KMS-11 (cell line): ENCODE data around the gene MRPS18C.
"Not testable (repeated sequence)": the region's sequence is repeated elsewhere in the genome, so short reads cannot be mapped to it uniquely, and the experiment has no call there.

Source experiments
- H2AFZ ChIP-seq: fragments of 200-600 bp; sonication (generic); 2 replicates; pipeline ENCODE4 v1.6.1; 2016; ENCODE audit warnings: antibody characterized with exemption, mixed run types, low read depth
- H3K27ac ChIP-seq: fragments of 200-600 bp; sonication (generic); 2 replicates; pipeline ENCODE4 v1.6.1; 2016; ENCODE audit warnings: mild to moderate bottlenecking, mixed run types
- H3K27me3 ChIP-seq: fragments of 200-600 bp; sonication (generic); 2 replicates; pipeline ENCODE4 v1.6.1; 2017; ENCODE audit warnings: mild to moderate bottlenecking, low read depth, mixed run types, moderate library complexity; ENCODE audit not compliant: insufficient read depth
- H3K36me3 ChIP-seq: fragments of 200-600 bp; sonication (generic); 2 replicates; pipeline ENCODE4 v1.6.1; 2017; ENCODE audit warnings: mild to moderate bottlenecking, mixed run types; ENCODE audit not compliant: insufficient read depth
- H3K4me1 ChIP-seq: fragments of 200-600 bp; sonication (generic); 2 replicates; pipeline ENCODE4 v1.6.1; 2016; ENCODE audit warnings: mild to moderate bottlenecking, low read depth, mixed run types; ENCODE audit not compliant: poor library complexity, severe bottlenecking
- H3K4me2 ChIP-seq: fragments of 200-600 bp; sonication (generic); 2 replicates; pipeline ENCODE4 v1.7.0; 2016; ENCODE audit warnings: mild to moderate bottlenecking, mixed run types
- H3K4me3 ChIP-seq: fragments of 200-600 bp; sonication (generic); IDR thresholded peaks from 2 replicates; pipeline ENCODE4 v1.6.1; 2017; ENCODE audit warnings: low read depth, low read length, mixed read lengths; ENCODE audit not compliant: insufficient read depth
- H3K79me2 ChIP-seq: fragments of 200-600 bp; sonication (generic); 2 replicates; pipeline ENCODE4 v1.6.1; 2016; ENCODE audit warnings: low read depth, mixed run types; ENCODE audit not compliant: insufficient read depth
- H3K9ac ChIP-seq: fragments of 200-600 bp; sonication (generic); 2 replicates; pipeline ENCODE4 v1.6.1; 2016; ENCODE audit warnings: mild to moderate bottlenecking, mixed run types
- H4K20me1 ChIP-seq: fragments of 200-600 bp; sonication (generic); 2 replicates; pipeline ENCODE4 v1.6.1; 2016; ENCODE audit warnings: mild to moderate bottlenecking, mixed run types; ENCODE audit not compliant: insufficient read depth
- CTCF ChIP-seq: fragments of 200-600 bp; sonication (generic); conservative IDR thresholded peaks from 2 replicates; pipeline ENCODE4 v1.6.1; 2017; ENCODE audit warnings: low read depth, mild to moderate bottlenecking, antibody characterized with exemption, low read length, moderate library complexity, mixed read lengths

Gene MRPS18C

GRCh38 chr4:83498187-83498586 is 42.3 kb downstream of the MRPS18C start:
- Histone ChIP-seq H3K4me1 (no peaks in the 10 kb centered on the region), H3K9ac (no peak overlapping the region), H3K4me3 (no peak overlapping the region), H3K27me3 (no peaks in the 10 kb centered on the region), H3K79me2 (no peaks in the 10 kb centered on the region), H4K20me1 (no peaks in the 10 kb centered on the region), H2AFZ (no peak overlapping the region), H3K36me3 (no peaks in the 10 kb centered on the region), H3K27ac (no peak overlapping the region), H3K4me2 (no peak overlapping the region)
- no peak for TF ChIP-seq CTCF

GRCh38 chr4:83501671-83502070 is 45.8 kb downstream of the MRPS18C start:
- not testable (repeated sequence) for H3K4me3 ChIP-seq, H3K36me3 ChIP-seq, H4K20me1 ChIP-seq, H3K4me1 ChIP-seq, H2AFZ ChIP-seq, H3K27me3 ChIP-seq, H3K4me2 ChIP-seq, H3K79me2 ChIP-seq, H3K9ac ChIP-seq, H3K27ac ChIP-seq

GRCh38 chr4:83503974-83504373 is 48.1 kb downstream of the MRPS18C start:
- no peak overlapping the region for H3K4me2 ChIP-seq
- H3K4me3 ChIP-seq = no peak overlapping the region
- TF ChIP-seq CTCF = no peak
- H3K36me3 ChIP-seq = no peaks in the 10 kb centered on the region
- no peaks in the 10 kb centered on the region for H3K79me2 ChIP-seq
- H4K20me1 ChIP-seq = no peaks in the 10 kb centered on the region
- H3K27me3 ChIP-seq = no peaks in the 10 kb centered on the region
- H2AFZ ChIP-seq = no peak overlapping the region
- no peak overlapping the region for H3K9ac ChIP-seq
- H3K4me1 ChIP-seq = no peaks in the 10 kb centered on the region
- H3K27ac ChIP-seq = no peak overlapping the region

DNA sequence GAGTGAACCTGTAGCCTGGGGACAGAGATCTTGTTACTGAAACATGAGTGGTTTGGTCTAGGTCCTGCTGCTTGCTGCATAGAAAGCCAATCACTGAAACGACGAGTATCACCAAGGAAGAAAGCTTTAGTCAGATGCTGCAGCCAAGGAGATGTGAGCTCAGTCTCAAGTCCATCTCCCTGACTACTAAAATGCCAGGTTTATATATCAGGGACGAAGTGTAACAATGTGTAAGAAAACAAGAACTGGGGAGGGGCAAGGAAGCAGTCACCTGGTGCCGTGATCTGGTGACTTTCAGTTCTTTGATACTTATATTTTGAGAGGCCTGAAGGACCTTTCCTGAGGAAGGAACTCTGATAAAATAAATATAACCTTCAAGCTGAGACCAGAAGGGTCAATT is 48.6 kb downstream of the MRPS18C start:
- no peak overlapping the region for H3K4me2 ChIP-seq
- no peak overlapping the region for H2AFZ ChIP-seq

DNA sequence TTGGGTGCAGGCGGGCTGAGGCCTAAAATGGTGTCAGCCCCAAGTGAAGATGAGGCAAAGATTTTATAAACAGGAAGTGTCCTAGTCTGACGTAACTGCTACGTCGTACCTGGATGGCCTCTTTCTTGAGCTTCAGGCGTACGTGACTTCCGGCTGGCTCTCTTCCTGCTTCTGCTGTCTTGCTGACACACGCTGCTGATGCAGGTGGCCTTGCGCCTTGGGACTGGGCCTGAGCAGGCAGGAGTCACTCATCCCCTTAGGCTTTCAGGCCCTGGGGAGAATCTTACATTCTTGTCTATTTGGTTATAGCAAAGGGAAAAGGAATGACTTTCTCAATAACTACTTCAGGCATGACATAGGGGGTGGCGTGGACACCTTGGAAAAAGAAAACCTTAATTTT is 49.1 kb downstream of the MRPS18C start:
- Histone ChIP-seq H3K79me2 (no peaks in the 10 kb centered on the region), H4K20me1 (no peaks in the 10 kb centered on the region), H3K4me2 (no peak overlapping the region), H3K27ac (no peak overlapping the region), H3K4me3 (no peak overlapping the region), H3K9ac (no peak overlapping the region), H3K36me3 (no peaks in the 10 kb centered on the region), H2AFZ (no peak overlapping the region), H3K4me1 (no peaks in the 10 kb centered on the region), H3K27me3 (no peaks in the 10 kb centered on the region)
- no peak for TF ChIP-seq CTCF

More for the DNA sequence above, 48.6 kb downstream of the MRPS18C start:
- H3K4me1 ChIP-seq = no peaks in the 10 kb centered on the region
- no peak for TF ChIP-seq CTCF
- no peaks in the 10 kb centered on the region for H3K36me3 ChIP-seq
- no peak overlapping the region for H3K9ac ChIP-seq
- no peaks in the 10 kb centered on the region for H3K27me3 ChIP-seq
- no peak overlapping the region for H3K27ac ChIP-seq
- H4K20me1 ChIP-seq = no peaks in the 10 kb centered on the region
- no peak overlapping the region for H3K4me3 ChIP-seq
- no peaks in the 10 kb centered on the region for H3K79me2 ChIP-seq
